Stomach (tissue), 4 donors: ENCODE measurements around the gene CELSR1.

Experiments
- CTCF ChIP-seq, 7 experiments: fragments of 450-650 bp in 4 of 7; fragments of 200-600 bp in 3 of 7; sonication (generic) in 3 of 7; IDR thresholded peaks; one replicate each; pipeline ENCODE4 v1.5.1; 2016 to 2019; ENCODE audit warnings: antibody characterized with exemption in 7 of 7, control low read depth in 2 of 7, mild to moderate bottlenecking in 1 of 7
- POLR2A ChIP-seq, 4 donors: fragments of 450-650 bp; IDR thresholded peaks; one replicate each; pipeline ENCODE4 v1.6.1; 2016; ENCODE audit warnings: antibody characterized with exemption in 4 of 4, control low read depth in 2 of 4, mild to moderate bottlenecking in 1 of 4, moderate library complexity in 1 of 4

DNA sequence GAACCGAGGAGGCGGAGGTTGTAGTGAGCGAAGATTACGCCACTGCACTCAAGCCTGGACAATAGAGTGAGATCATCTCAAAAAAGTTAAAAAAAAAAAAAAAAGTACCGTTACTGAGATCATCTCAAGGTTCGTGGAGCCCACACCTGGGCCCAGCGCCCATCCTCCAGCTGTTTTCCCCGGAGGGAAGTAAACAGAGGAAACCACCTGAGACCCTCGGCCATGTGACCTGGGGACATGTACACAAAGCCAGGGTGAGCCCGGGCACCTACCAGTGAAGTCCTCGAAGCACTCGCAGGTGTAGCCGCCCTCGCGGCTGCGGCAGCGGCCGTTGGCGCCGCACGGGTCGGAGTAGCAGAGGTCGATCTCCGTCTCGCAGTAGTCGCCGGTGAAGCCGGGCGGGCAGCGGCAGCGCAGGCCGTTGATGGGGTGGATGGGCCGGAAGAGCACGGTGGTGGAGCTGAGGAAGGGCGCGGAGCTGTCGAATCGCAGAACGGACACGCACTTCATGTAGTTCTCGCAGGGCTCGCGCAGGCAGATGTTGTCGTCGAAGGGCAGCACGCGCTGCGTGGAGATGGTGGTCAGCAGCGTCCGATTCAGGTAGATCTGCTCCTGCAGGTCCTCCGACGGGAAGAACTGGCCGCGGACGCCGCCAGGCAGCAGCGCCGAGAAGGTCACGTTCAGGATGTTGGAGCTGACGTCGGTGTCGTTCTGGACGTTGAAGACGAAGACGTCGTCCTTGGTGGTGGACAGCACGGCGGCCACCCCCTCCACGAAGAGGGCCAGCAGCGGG, 73.8 kb downstream of the CELSR1 start:
- no peak for TF ChIP-seq CTCF (IDR thresholded peaks at IDR 0.05)
- no peak for TF ChIP-seq POLR2A (IDR thresholded peaks at IDR 0.05)
